ENCODE measurements around the gene WSCD2. TPM values are rescaled to one million over a fixed set of nuclear protein-coding genes. Genes with fewer than 3 reads are reported as not detected.

Gene WSCD2
- total RNA-seq, 1 donor from 2014 or later: 4.2 TPM

DNA sequence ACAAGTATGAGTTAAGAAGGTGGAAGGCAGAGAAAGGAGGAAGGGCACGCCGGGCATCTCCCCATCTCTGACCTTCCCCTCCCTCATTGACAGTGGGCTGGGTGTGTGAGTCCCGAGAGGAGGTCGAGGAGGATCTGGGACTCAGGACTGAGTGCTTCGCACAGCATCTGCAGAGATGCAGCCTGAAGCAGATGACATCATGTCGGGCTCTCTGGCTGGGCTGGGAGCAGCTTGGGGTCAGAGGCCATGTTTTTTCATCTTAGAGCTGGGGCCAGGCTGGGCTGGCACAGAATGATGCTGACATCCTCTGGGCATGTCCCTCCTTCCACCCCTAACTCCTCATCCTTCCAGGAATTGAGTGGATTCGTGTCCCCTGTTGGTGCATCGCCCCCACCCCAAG is 166.6 kb downstream of the WSCD2 start:
- Histone ChIP-seq H3K27ac (no peak overlapping the region), H3K9me3 (no peaks in the 10 kb centered on the region), H3K36me3 (no peaks in the 10 kb centered on the region), H3K4me1 (no peaks in the 10 kb centered on the region), H3K4me3 (no peak overlapping the region), H3K27me3 (no peaks in the 10 kb centered on the region)
- no peak for DNase-seq (ENCODE audit: extremely low spot score in 2 of 2)
- no peak for TF ChIP-seq POLR2A (IDR thresholded peaks at IDR 0.05)
- TF ChIP-seq, protein P1, sequence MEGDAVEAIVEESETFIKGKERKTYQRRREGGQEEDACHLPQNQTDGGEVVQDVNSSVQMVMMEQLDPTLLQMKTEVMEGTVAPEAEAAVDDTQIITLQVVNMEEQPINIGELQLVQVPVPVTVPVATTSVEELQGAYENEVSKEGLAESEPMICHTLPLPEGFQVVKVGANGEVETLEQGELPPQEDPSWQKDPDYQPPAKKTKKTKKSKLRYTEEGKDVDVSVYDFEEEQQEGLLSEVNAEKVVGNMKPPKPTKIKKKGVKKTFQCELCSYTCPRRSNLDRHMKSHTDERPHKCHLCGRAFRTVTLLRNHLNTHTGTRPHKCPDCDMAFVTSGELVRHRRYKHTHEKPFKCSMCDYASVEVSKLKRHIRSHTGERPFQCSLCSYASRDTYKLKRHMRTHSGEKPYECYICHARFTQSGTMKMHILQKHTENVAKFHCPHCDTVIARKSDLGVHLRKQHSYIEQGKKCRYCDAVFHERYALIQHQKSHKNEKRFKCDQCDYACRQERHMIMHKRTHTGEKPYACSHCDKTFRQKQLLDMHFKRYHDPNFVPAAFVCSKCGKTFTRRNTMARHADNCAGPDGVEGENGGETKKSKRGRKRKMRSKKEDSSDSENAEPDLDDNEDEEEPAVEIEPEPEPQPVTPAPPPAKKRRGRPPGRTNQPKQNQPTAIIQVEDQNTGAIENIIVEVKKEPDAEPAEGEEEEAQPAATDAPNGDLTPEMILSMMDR (IDR thresholded peaks at IDR 0.05): no peak
- TF ChIP-seq POLR2AphosphoS5 (IDR thresholded peaks at IDR 0.05; ENCODE audit: insufficient read depth in 1 of 2, low read depth in 1 of 2): no peak
- intact Hi-C loops (cut with DNase I): no loop called here

DNA sequence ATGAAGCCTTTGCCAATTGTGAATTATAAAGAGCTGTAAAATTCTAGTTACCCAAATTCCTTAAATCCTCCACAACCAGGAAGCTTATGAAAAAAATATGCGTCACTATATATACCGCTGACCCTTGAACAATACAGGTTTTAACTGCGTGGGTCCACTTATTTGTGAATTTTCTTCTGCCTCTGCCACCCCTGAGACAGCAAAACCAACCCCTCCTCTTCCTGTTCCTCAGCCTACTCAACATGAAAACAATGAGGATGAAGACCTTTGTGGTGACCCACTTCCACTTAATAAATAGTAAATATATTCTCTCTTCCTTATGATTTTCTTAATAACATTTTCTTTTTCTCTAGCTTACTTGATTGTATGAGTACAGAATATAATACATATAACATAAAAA is 167.9 kb downstream of the WSCD2 start:
- Histone ChIP-seq H3K4me3 (no peak overlapping the region), H3K9me3 (no peaks in the 10 kb centered on the region), H3K36me3 (no peaks in the 10 kb centered on the region), H3K27me3 (no peaks in the 10 kb centered on the region), H3K4me1 (peaks cover under 1% of the 10 kb centered on the region), H3K27ac (no peak overlapping the region)
- TF ChIP-seq POLR2A (IDR thresholded peaks at IDR 0.05): no peak
- TF ChIP-seq, protein P1 (IDR thresholded peaks at IDR 0.05): no peak
- TF ChIP-seq POLR2AphosphoS5 (IDR thresholded peaks at IDR 0.05; ENCODE audit: insufficient read depth in 1 of 2, low read depth in 1 of 2): no peak
- no peak for DNase-seq (ENCODE audit: extremely low spot score in 2 of 2)
- intact Hi-C loops (cut with DNase I): no loop called here

- Histone ChIP-seq H3K36me3 (no peaks in the 10 kb centered on the region), H3K9me3 (no peaks in the 10 kb centered on the region), H3K4me3 (no peak overlapping the region), H3K27ac (no peak overlapping the region), H3K27me3 (no peaks in the 10 kb centered on the region), H3K4me1 (peaks cover 5% of the 10 kb centered on the region)
- TF ChIP-seq POLR2A (IDR thresholded peaks at IDR 0.05) (no peak), POLR2AphosphoS5 (IDR thresholded peaks at IDR 0.05; ENCODE audit: insufficient read depth in 1 of 2, low read depth in 1 of 2) (no peak)
- TF ChIP-seq, protein P1 (IDR thresholded peaks at IDR 0.05): no peak
- intact Hi-C loops (cut with DNase I): no loop called here
- DNase-seq (ENCODE audit: extremely low spot score in 2 of 2): no peak
These were observed 168.3 kb downstream of the WSCD2 start for GRCh38 chr12:108297424-108297823.

- Histone ChIP-seq H3K4me3 (no peak overlapping the region), H3K27me3 (no peaks in the 10 kb centered on the region), H3K4me1 (peaks cover 12% of the 10 kb centered on the region), H3K27ac (no peak overlapping the region), H3K36me3 (no peaks in the 10 kb centered on the region), H3K9me3 (no peaks in the 10 kb centered on the region)
- no peak for DNase-seq (ENCODE audit: extremely low spot score in 2 of 2)
- no peak for TF ChIP-seq POLR2AphosphoS5 (IDR thresholded peaks at IDR 0.05; ENCODE audit: insufficient read depth in 1 of 2, low read depth in 1 of 2)
- TF ChIP-seq, protein P1 (IDR thresholded peaks at IDR 0.05): no peak
- TF ChIP-seq POLR2A (IDR thresholded peaks at IDR 0.05): no peak
- intact Hi-C loops (cut with DNase I): no loop called here
These were observed 169.0 kb downstream of the WSCD2 start for GRCh38 chr12:108297895-108298760.

DNA sequence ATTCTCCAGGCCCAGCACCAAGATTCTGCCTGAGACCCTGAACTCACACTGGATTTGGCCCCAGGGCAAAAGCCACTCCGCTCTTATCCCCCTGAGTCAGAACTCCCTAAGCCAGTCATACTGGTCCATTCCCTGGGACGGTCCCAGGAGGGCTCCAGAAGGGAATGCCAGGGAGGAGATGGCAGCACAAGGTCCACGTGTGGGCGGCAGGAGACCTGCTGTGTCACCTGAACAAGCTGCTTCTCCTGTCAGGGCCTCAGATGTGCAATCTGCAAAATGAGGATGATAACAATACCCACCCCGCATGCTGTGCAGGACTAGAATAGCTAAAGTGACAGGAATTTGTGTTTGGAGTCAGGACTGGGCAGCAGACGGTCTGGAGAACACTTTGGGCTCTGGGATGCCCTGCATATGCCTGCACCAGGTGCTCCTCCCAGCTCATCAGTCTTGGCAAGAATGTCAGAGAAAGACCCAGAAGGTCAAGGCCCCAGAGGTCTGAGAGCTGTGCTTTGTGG is 169.7 kb downstream of the WSCD2 start:
- Histone ChIP-seq H3K27ac (no peak overlapping the region), H3K4me1 (peaks cover 19% of the 10 kb centered on the region), H3K9me3 (no peaks in the 10 kb centered on the region), H3K36me3 (no peaks in the 10 kb centered on the region), H3K27me3 (no peaks in the 10 kb centered on the region), H3K4me3 (no peak overlapping the region)
- intact Hi-C loops (cut with DNase I): no loop called here
- no peak for DNase-seq (ENCODE audit: extremely low spot score in 2 of 2)
- TF ChIP-seq POLR2A (IDR thresholded peaks at IDR 0.05) (no peak), POLR2AphosphoS5 (IDR thresholded peaks at IDR 0.05; ENCODE audit: insufficient read depth in 1 of 2, low read depth in 1 of 2) (no peak)
- TF ChIP-seq, protein P1 (IDR thresholded peaks at IDR 0.05): no peak

Measured in vagina (tissue), 2 donors.